ENCODE results near the gene RUFY2.

GRCh38 chr10:68435803-68436202, 28.7 kb upstream of the RUFY2 start:
- TF ChIP-seq CTCF (IDR thresholded peaks at IDR 0.05) = no peak
- TF ChIP-seq POLR2A (IDR thresholded peaks at IDR 0.05) = no peak
